GOT3 (cell line): ENCODE data around the gene SYNPO2L.
"Not testable (repeated sequence)": the region's sequence is repeated elsewhere in the genome, so short reads cannot be mapped to it uniquely, and the experiment has no call there.

Source experiments
- DNase-seq: peaks from one replicate; lab custom pipeline; 2025; ENCODE audit warnings: mixed read lengths; lab: John Stamatoyannopoulos, UW

SYNPO2L gene

GRCh38 chr10:73617143-73617542, 38.7 kb downstream of the SYNPO2L start:
- not testable (repeated sequence) for DNase-seq

DNA sequence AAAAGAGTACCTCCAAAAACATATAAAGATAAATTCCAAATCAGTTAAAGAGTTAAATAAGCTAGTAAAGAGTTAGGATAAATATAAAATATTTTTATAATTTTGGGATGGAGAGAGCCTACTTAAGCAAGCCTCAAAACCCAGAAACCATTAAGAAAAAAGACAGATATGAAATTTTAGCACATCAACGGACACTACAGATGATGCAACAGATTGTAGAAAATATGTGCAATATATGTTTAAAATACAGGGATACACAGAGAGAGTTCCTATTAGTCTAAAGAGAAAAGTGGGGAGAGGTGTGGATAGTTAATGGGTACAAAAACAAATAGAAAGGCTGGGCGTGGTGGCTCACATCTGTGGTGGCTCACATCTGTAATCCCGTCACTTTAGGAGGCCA, 41.1 kb downstream of the SYNPO2L start:
- no peak for DNase-seq

- no peak for DNase-seq
Observed at GRCh38 chr10:73609116-73609515, 46.7 kb downstream of the SYNPO2L start.

DNA sequence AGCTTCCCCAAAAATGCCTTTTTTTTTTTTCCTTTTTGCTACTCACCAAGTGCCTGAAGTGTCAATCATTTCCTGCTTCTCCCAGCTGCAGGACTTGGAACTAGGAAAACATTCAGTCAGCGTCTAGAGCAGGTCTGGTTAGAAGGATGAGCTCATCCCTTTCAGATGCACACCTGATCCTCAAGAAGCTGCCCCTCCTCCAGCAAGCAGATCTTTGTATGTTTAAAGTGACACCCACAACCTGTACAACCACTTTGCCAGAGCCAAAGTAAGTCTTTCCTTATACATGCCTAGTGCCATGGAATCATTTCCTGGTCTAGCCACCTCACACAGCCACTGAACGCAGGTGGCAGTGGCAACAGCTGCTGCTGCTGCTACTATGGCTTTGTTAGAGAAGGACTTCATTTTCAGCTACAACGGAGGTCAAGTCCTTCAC, 54.3 kb downstream of the SYNPO2L start:
- DNase-seq = no peak

DNA sequence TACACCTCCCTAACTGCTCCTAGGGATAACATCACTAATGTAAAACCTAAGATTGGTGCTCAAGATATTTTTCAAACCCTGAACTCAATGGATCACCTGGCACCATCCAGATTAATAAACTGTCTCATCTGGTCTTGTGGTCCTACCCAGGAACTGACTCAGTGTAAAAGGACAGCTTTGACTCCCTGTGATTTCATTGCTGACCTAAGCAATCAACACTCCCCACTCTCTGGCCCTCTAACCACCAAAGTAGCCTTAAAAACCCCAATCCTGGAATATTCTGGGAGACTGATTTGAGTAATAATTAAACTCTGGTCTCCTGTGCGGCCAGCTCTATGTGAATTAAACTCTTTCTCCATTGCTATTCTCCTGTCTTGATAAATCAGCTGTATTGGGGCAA, 58.5 kb downstream of the SYNPO2L start:
- DNase-seq = no peak
